SJSA1 (cell line): ENCODE results near the gene NPHP3. TPM values are rescaled to one million over a fixed set of nuclear protein-coding genes. Genes with fewer than 3 reads are reported as not detected.
"Not testable (repeated sequence)": the region's sequence is repeated elsewhere in the genome, so short reads cannot be mapped to it uniquely, and the experiment has no call there.

Experiments used
- DNase-seq, 2 experiments: peaks; one replicate each; pipeline ENCODE4 v3.0.0-alpha.2; 2015 to 2020; ENCODE audit warnings: low spot score in 2 of 2, low read depth in 1 of 2
- H3K27ac ChIP-seq: fragments of 250-450 bp; sonication (Bioruptor Pico); 2 replicates; pipeline ENCODE4 v1.5.1; 2020; ENCODE audit warnings: mild to moderate bottlenecking, moderate library complexity
- H3K27me3 ChIP-seq: fragments of 250-450 bp; sonication (Bioruptor Pico); replicated peaks from 2 replicates; pipeline ENCODE4 v1.5.1; 2020; ENCODE audit warnings: mild to moderate bottlenecking, moderate library complexity
- H3K36me3 ChIP-seq: fragments of 250-450 bp; sonication (Bioruptor Pico); 2 replicates; pipeline ENCODE4 v1.5.1; 2020; ENCODE audit warnings: mild to moderate bottlenecking
- H3K4me1 ChIP-seq: fragments of 250-450 bp; sonication (Bioruptor Pico); replicated peaks from 2 replicates; pipeline ENCODE4 v1.6.1; 2021; ENCODE audit warnings: mild to moderate bottlenecking
- H3K4me3 ChIP-seq: fragments of 250-450 bp; sonication (Bioruptor Pico); 2 replicates; pipeline ENCODE4 v1.5.1; 2020; ENCODE audit warnings: mild to moderate bottlenecking
- H3K9me3 ChIP-seq: fragments of 250-450 bp; sonication (Bioruptor Pico); replicated peaks from 2 replicates; pipeline ENCODE4 v1.5.1; 2020; ENCODE audit warnings: mild to moderate bottlenecking
- total RNA-seq: library from RNA; depleted of rRNA; stranded (reverse); fragments of >200 nt; shearing (Covaris generic); gene quantifications from 2 replicates; pipeline ENCODE4 v1.2.3, GENCODE V29; 2014; rRNA removed

NPHP3 gene
- total RNA-seq: 25.8 and 35.4 TPM in 2 replicates

GRCh38 chr3:132722165-132723023 lies at the start of gene NPHP3:
Gene NPHP3 (minus strand): TSS chr3:132722409. CDS start chr3:132722355, 54 bp downstream.
- H3K27ac ChIP-seq: peak within 1 kb of the TSS; percentile 67
- H3K36me3 ChIP-seq: peaks cover 14% of the 10 kb centered on the region
- H3K9me3 ChIP-seq: no peaks in the 10 kb centered on the region
- no peaks in the 10 kb centered on the region for H3K27me3 ChIP-seq
- peak; percentile 85 to 98 for DNase-seq
- peaks cover 14% of the 10 kb centered on the region for H3K4me1 ChIP-seq
- H3K4me3 ChIP-seq: peak within 1 kb of the TSS; percentile 95

- Histone ChIP-seq H3K27ac (no peak overlapping the region), H3K4me3 (no peak overlapping the region)
These were observed 36.5 kb upstream of the NPHP3 start for GRCh38 chr3:132758740-132759139.

GRCh38 chr3:132756108-132756650 lies 34.0 kb upstream of the NPHP3 start:
- DNase-seq: no peak
- Histone ChIP-seq H3K27me3 (0 out of 2 replicates have a peak, but pooled peaks cover 2% of the 10 kb centered on the region), H3K36me3 (no peaks in the 10 kb centered on the region), H3K4me3 (no peak overlapping the region), H3K4me1 (no peaks in the 10 kb centered on the region), H3K27ac (no peak overlapping the region), H3K9me3 (no peaks in the 10 kb centered on the region)

More at GRCh38 chr3:132758740-132759139, 36.5 kb upstream of the NPHP3 start:
- no peak for DNase-seq
- H3K36me3 ChIP-seq: no peaks in the 10 kb centered on the region
- no peaks in the 10 kb centered on the region for H3K9me3 ChIP-seq
- H3K4me1 ChIP-seq: no peaks in the 10 kb centered on the region
- H3K27me3 ChIP-seq: 0 out of 2 replicates have a peak, but pooled peaks cover 2% of the 10 kb centered on the region

GRCh38 chr3:132753946-132754345 lies 31.7 kb upstream of the NPHP3 start:
- H3K27ac ChIP-seq: no peak overlapping the region
- no peak for DNase-seq
- H3K27me3 ChIP-seq: 0 out of 2 replicates have a peak, but pooled peaks cover under 1% of the 10 kb centered on the region
- H3K4me1 ChIP-seq: no peaks in the 10 kb centered on the region
- H3K36me3 ChIP-seq: no peaks in the 10 kb centered on the region
- no peaks in the 10 kb centered on the region for H3K9me3 ChIP-seq
- H3K4me3 ChIP-seq: no peak overlapping the region

GRCh38 chr3:132749786-132750185 lies 27.6 kb upstream of the NPHP3 start:
- Histone ChIP-seq H3K36me3 (no peaks in the 10 kb centered on the region), H3K27ac (no peak overlapping the region), H3K4me1 (no peaks in the 10 kb centered on the region), H3K9me3 (no peaks in the 10 kb centered on the region), H3K27me3 (no peaks in the 10 kb centered on the region), H3K4me3 (no peak overlapping the region)
- no peak for DNase-seq

- not testable (repeated sequence) for H3K27ac ChIP-seq, H3K9me3 ChIP-seq, H3K36me3 ChIP-seq, H3K27me3 ChIP-seq, DNase-seq, H3K4me1 ChIP-seq, H3K4me3 ChIP-seq
These were observed 24.5 kb upstream of the NPHP3 start for GRCh38 chr3:132746720-132747119.

GRCh38 chr3:132738314-132738713 lies 16.1 kb upstream of the NPHP3 start:
- H3K36me3 ChIP-seq: no peaks in the 10 kb centered on the region
- H3K4me3 ChIP-seq: no peak overlapping the region
- no peak overlapping the region for H3K27ac ChIP-seq
- no peaks in the 10 kb centered on the region for H3K9me3 ChIP-seq
- DNase-seq: no peak
- H3K4me1 ChIP-seq: no peaks in the 10 kb centered on the region
- peaks cover 22% of the 10 kb centered on the region for H3K27me3 ChIP-seq

GRCh38 chr3:132735589-132735988 lies 13.4 kb upstream of the NPHP3 start:
- Histone ChIP-seq H3K4me1 (no peaks in the 10 kb centered on the region), H3K27me3 (peaks cover 22% of the 10 kb centered on the region), H3K27ac (no peak overlapping the region), H3K9me3 (no peaks in the 10 kb centered on the region), H3K4me3 (no peak overlapping the region), H3K36me3 (no peaks in the 10 kb centered on the region)
- DNase-seq: no peak

GRCh38 chr3:132730891-132731580 lies 8.8 kb upstream of the NPHP3 start:
- no peaks in the 10 kb centered on the region for H3K4me1 ChIP-seq
- H3K27me3 ChIP-seq: peaks cover 10% of the 10 kb centered on the region
- no peaks in the 10 kb centered on the region for H3K9me3 ChIP-seq
- no peaks in the 10 kb centered on the region for H3K36me3 ChIP-seq
- H3K27ac ChIP-seq: no peak overlapping the region
- DNase-seq: no peak
- H3K4me3 ChIP-seq: no peak overlapping the region

- peaks cover 8% of the 10 kb centered on the region for H3K4me1 ChIP-seq
- peaks cover 4% of the 10 kb centered on the region for H3K36me3 ChIP-seq
- peak in 1 of 2 experiments; percentile 35 for DNase-seq
- no peak overlapping the region for H3K4me3 ChIP-seq
- H3K27ac ChIP-seq: no peak overlapping the region
- H3K27me3 ChIP-seq: peaks cover 3% of the 10 kb centered on the region; the same call in 1 of the 2 replicates
- no peaks in the 10 kb centered on the region for H3K9me3 ChIP-seq
These were observed 4.2 kb upstream of the NPHP3 start for GRCh38 chr3:132726341-132726823.

GRCh38 chr3:132723024-132723950 lies 1.1 kb upstream of the NPHP3 start:
- H3K9me3 ChIP-seq: no peaks in the 10 kb centered on the region
- H3K4me3 ChIP-seq: peak overlapping the region; percentile 51
- DNase-seq: no peak
- H3K27me3 ChIP-seq: no peaks in the 10 kb centered on the region
- peaks cover 9% of the 10 kb centered on the region for H3K36me3 ChIP-seq
- H3K27ac ChIP-seq: peak overlapping the region; percentile 55
- H3K4me1 ChIP-seq: peaks cover 14% of the 10 kb centered on the region

GRCh38 chr3:132721479-132722164 lies 587 bp downstream of the NPHP3 start:
- H3K4me1 ChIP-seq: peaks cover 14% of the 10 kb centered on the region
- H3K9me3 ChIP-seq: no peaks in the 10 kb centered on the region
- H3K27ac ChIP-seq: peak overlapping the region; percentile 67
- peak overlapping the region; percentile 95 for H3K4me3 ChIP-seq
- no peaks in the 10 kb centered on the region for H3K27me3 ChIP-seq
- DNase-seq: peak; percentile 54 to 71
- H3K36me3 ChIP-seq: peaks cover 20% of the 10 kb centered on the region
